ENCODE measurements around the gene CABLES1.
"Not testable (repeated sequence)": the region's sequence is repeated elsewhere in the genome, so short reads cannot be mapped to it uniquely, and the experiment has no call there.

CABLES1 gene

GRCh38 chr18:23272498-23273232, 137.4 kb downstream of the CABLES1 start:
- no peak for DNase-seq

DNA sequence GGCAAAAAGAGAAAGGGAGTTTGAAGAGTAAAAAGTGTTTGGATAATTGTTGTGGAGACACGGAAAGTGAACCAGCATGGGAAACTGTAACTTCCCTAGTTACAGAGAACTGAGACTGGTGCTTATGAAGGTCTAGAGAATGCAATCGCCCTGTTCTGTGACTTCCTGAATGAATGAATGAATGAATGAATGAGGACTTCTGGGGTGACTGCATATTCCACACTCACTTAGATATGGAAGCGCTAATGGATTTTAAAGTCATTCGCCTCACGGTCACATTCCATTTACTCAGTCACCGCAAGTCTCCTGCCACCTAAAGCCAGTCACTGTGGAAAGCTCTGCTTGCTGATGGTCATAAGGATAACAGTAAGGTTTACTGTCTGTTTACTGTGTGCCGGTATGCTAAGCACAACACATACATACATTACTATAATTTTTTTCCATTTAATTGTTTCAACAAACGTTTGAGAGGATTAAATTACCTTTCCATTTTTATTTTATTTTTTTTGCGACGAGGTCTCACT, 138.2 kb downstream of the CABLES1 start:
- no peak for DNase-seq

DNA sequence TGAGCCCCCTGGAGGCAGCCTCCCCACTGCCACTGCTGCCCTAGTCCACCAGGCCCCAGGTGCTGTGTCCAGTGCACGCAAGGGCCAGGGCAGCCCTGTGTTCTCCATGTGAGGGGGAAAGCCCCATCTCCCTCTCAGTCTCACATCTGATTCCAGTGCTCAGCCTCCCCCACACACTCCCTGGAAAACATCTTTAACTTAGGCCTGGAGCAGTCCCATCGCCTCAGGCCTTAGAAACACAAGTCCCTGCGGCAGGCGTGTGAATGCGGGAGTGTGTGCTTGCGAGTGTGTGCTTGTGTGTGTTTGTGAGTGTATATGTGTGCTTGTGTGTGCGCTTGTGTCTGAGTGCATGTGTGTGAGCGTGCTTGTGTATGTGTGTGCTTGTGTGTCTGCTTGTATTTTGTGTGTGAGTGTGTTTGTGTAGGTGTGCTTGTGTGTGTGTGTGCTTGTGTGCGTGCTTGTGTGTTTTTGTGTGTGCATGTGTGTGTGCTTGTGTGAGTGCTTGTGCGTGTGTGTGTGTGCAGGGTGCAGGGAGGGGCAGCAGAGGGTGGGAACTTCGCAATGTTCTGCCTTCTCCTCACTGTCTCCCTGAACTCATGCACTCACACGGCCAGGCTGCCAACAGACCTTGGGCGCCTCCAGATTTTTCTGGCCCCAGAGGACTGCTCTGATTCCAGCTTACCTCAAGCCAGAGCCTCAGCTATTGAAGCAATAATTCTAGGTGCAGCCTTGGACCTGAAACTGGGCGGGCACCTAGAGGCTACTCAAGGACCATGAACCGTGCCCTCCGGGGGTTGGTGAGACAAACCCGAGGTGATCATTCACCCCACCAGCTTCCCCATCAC, 139.6 kb downstream of the CABLES1 start:
- no peak for DNase-seq

DNA sequence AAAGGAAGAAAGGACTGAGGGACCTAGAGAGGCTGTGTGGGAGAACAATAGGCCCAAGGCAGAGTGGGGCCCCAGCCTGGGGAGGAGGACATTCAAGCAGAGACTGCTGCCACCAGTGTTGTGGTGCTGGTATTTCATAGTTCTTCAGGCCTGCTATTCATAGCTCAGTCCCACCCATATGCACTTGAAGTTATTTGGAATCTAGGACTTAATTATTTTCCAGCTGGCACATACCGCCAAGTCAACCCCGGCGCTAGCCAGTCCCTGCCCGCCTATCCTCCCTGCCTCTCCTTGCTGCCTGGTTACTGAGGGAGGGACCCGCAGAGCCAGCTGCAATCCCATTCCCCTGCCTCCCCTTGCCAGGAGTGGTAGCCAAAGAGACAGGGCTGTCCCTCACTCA, 141.2 kb downstream of the CABLES1 start:
- no peak for DNase-seq

- no peak for DNase-seq
These were observed 142.1 kb downstream of the CABLES1 start for GRCh38 chr18:23277399-23277798.

GRCh38 chr18:23279931-23280330, 144.6 kb downstream of the CABLES1 start:
- DNase-seq = no peak

DNA sequence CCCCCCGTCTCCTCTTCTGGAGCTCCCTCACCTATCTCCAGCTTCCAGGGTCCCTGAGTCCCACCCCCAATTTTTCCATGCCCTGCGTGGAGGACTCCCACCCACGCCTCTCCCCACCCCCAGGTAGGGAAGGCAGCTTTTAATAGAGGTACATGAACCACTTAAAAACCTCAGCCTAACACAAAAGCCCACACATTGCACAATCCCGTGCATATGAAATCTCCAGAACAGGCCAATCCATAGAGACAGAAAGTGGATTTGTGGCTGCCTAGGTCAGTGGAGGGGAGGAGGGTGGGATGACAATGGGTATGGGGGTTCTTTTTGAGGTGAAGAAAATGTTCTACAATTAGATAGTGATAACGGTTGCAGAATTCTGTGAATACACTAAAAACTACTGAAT, 145.6 kb downstream of the CABLES1 start:
- DNase-seq = no peak

DNA sequence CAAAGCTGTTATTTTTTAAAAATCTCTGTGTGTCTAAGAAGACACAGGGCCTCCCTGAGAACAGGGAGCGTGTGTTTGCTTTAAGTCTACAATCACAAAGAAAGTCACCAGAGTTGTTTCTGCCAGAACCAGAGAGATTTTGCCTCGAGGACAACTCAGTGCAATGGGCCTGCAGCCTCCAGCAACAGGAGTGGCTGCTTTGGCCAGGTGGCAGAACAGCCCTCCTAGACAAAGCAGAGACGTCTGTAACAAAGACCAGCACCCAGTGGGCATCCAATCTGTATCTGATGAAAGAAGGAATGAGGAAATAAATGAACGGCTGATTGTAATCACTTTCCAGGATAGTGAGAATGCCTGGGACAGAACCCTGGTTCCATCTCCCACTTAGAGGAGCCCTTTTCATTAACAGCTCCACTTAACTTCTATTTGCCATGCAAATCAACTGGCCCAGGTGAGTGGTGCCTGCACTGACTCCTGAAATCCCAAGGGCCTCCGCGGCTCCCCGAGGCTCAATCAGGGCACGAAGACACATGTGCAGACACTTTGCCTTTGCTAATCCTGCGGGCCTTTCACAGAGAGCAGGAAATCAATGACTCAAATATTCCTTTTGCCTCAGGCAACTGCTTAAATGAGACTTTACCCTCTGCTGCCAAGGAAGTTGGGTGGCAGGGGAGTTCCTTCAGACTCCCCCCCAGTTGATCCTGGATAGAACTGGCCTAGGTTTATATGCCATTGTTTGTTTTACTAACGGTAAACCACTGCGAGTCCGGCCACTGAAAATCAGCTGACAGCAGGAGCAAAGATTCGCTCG, 146.5 kb downstream of the CABLES1 start:
- DNase-seq = no peak

- no peak for DNase-seq
These were observed 147.1 kb downstream of the CABLES1 start for GRCh38 chr18:23282437-23282781.

- DNase-seq = no peak
These were observed 148.7 kb downstream of the CABLES1 start for GRCh38 chr18:23283916-23284430.

GRCh38 chr18:23284629-23285028, 149.3 kb downstream of the CABLES1 start:
- DNase-seq = no peak

- DNase-seq = not testable (repeated sequence)
These were observed 150.3 kb downstream of the CABLES1 start for GRCh38 chr18:23285581-23285980.

- no peak for DNase-seq
These were observed 156.3 kb downstream of the CABLES1 start for GRCh38 chr18:23291456-23292205.

- no peak for DNase-seq
These were observed 165.0 kb downstream of the CABLES1 start for GRCh38 chr18:23300231-23300805.

GRCh38 chr18:23301972-23302371, 166.7 kb downstream of the CABLES1 start:
- peak; percentile 47 for DNase-seq

DNA sequence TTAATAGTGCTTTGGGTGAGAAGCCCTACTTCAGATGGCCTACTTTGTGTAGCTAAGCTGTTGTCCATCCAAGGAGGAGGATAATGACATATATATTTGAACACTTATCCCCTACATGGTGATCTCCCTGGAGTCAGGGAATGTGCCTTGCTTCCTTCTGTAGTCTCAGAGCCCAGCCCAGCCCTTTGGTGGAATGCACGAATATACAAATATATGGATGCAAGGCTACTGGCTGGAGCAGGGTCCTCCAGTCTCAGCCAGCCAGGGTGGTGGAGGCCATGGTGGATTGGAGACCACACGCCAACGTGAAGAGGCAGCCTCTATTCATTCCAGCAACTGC, 167.2 kb downstream of the CABLES1 start:
- DNase-seq = no peak

DNA sequence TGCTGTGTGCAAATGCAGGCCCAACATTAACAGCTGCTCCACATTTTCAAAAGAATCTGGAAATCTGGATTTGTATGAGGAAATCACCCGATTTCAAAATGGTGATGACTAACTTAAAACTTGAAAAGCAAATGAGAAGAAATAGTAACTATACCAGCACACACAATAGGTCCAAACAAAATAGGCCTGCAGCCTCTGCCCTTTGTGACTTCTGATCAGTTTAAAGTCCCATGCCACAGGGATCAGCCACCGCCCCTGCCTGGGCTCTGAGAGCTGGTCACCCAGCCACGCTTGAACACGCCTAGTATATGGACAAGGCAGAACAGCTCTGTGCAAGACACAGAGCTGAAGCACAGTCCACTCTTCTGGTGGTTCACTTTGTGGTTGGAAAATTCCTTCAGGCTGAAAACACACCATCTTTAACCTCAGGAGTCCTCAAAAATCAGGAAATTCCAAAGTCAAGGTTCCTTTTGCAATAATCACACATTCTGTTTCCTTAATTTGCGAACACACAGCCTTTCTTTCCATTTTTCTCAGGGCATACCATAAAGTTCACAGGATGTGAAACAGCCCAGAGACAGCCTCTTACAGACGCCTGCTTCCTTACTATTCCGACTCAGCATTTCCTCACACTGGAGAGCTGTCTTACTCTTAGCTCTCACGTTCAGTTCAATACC, 167.7 kb downstream of the CABLES1 start:
- DNase-seq = no peak

GRCh38 chr18:23306822-23307221, 171.5 kb downstream of the CABLES1 start:
- no peak for DNase-seq

- no peak for DNase-seq
These were observed 172.4 kb downstream of the CABLES1 start for GRCh38 chr18:23307567-23308295.

All from NCI-H748 treated with DMSO at 0.1 percent for 48 hours (cell line).